LNCaP clone FGC (cell line): ENCODE measurements around the gene ROBO1.

Experiments
- DNase-seq: peaks from one replicate; pipeline ENCODE4 v3.0.0-alpha.2; 2011; ENCODE audit warnings: low read depth
- H3K4me3 ChIP-seq: 2 replicates; pipeline ENCODE4 v1.5.1; 2011; ENCODE audit warnings: mild to moderate bottlenecking, low read depth, low read length, control low read depth
- CTCF ChIP-seq: IDR thresholded peaks from 2 replicates; pipeline ENCODE4 v1.5.1; 2012; ENCODE audit warnings: mild to moderate bottlenecking; ENCODE audit not compliant: control insufficient read depth, insufficient read depth; ENCODE audit errors: extremely low read depth

ROBO1 gene

GRCh38 chr3:79543218-79543982, 224.4 kb downstream of the ROBO1 start:
- TF ChIP-seq CTCF = no peak
- no peak overlapping the region for H3K4me3 ChIP-seq
- DNase-seq = no peak

- TF ChIP-seq CTCF = no peak
- no peak overlapping the region for H3K4me3 ChIP-seq
- no peak for DNase-seq
Observed at GRCh38 chr3:79534727-79535126, 233.1 kb downstream of the ROBO1 start.

DNA sequence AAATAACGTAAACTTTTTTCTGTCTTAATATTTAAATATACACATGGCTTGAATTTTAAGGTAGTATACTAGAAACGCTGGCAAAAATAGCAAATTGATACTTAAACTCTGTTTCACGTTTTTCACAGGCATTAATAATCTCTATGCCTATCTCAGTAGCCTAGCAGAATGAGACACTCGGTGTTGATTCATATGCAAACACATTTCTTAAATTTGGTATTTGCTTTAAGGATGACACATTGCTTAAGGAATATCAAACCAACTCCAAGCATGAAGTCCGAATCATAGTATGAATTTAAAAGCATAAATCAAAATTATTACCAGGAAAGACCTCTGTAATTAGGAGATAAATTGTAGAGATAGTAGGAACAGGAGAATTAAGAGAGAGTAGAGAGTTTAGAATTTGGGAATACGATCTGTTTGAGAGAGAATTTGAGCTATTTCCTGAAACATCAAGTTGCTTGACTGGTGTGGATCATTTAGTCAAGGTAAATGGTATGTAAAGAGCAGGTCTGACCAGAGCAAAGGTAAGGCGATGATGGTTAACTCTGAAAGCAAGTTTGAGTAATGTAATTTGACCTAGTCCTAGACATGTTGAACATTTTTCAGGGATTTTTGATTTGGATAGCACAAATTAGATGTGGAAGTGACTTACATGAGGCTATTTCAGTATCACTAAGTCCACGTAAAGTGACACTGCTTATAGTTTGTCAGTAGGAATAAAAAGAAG, 236.1 kb downstream of the ROBO1 start:
- TF ChIP-seq CTCF = no peak
- DNase-seq = no peak
- no peak overlapping the region for H3K4me3 ChIP-seq

DNA sequence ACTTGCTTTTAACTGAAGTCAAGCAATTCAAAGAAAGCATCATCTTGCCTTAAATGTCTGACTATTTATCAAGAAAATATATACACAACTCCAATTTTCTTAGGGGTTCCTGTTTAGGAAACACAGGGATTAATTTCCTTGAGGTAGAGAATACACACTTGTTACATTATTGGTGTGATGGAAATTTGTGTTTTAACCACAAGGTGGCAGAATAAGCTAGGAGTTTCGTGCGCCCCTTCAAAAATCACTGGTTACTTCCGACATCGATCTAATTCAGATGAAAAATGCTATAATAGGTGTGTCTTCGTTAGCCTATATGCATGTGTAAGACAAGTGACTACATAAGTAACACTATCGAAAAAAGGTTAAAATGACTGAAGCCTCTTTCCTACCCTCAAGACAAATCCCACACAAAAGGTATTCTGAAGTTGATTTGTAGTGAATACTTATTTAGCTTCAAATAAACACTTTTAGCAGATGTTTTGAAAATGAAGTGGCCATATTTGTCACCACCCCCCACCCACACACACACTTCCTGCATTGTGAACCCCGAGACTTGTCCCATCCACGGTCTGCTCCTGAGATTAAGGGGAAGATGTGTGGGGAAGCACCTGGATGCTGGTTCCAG, 246.5 kb downstream of the ROBO1 start:
- no peak for DNase-seq
- no peak overlapping the region for H3K4me3 ChIP-seq
- peak; percentile 76 for TF ChIP-seq CTCF

- peak; percentile 79 for TF ChIP-seq CTCF
- no peak overlapping the region for H3K4me3 ChIP-seq
- no peak for DNase-seq
Observed at GRCh38 chr3:79517766-79518413, 249.9 kb downstream of the ROBO1 start.

GRCh38 chr3:79516795-79517194, 251.0 kb downstream of the ROBO1 start:
- no peak for TF ChIP-seq CTCF
- no peak overlapping the region for H3K4me3 ChIP-seq
- no peak for DNase-seq
